D341Med (cell line): ENCODE results near the gene MYRFL.
"Not testable (repeated sequence)": the region's sequence is repeated elsewhere in the genome, so short reads cannot be mapped to it uniquely, and the experiment has no call there.

Experiments used
- DNase-seq: peaks from one replicate; pipeline ENCODE4 v3.0.0; 2012; ENCODE audit warnings: low spot score

The MYRFL gene

DNA sequence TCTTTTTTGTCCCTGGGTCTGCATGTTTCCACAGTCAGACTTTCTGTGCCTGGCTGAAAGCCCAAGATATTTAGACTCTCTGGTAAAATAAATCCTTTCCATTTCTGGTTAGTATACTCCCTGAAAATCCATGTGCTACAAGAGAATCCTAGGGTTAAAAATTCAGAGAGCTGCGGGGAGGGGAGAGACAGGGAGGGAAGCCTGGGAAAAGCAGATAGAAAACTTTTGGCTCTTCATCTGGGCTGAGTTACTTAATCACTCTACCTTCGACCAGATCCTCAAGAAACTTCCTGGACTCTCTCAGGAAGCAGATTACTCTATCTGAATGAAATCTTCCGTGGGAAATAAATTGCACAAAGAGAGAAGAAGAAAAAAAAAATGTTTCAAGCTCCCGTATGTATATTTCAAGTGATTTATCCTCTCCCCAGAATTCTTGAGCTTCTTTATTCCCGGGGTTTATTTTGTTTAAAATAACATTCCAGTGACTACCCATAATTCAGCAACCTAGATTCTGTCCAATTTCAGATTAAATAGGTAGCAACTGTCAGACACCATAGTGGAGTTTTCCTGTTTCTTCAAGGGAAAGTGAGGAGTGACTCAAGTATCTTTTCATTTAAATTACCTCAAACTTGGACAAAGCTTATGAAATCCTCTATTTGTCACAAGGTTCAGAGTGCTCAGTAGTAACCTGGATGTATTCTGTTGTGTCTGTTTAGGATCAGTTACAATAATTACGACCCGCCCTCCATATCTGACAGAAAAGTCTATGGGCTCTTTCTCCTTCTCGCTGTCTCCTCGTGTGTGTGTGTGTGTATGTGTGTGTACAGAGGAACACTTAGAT, 163.7 kb downstream of the MYRFL start:
- no peak for DNase-seq

- no peak for DNase-seq
These were observed 166.8 kb downstream of the MYRFL start for GRCh38 chr12:69991690-69992288.

DNA sequence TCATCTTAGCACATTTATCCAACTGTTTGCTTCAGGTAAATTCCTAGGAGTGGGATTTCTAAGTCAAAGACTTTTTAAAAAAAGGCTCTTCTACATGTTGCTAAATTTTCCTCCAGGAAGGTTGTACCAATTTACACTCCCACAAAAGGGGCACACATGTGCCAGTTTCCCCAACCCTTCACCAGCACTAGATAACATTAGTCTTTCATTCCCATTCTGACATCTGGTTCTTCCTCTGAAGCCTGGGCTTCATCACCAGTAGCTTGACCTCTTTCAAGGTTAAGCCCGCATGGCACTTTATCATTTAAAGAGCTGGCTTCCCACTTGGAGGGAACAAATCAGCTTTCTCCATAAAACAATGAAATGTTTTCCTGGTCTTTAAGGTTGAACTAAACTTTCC, 168.4 kb downstream of the MYRFL start:
- DNase-seq = no peak

GRCh38 chr12:69994086-69994485, 169.1 kb downstream of the MYRFL start:
- not testable (repeated sequence) for DNase-seq

DNA sequence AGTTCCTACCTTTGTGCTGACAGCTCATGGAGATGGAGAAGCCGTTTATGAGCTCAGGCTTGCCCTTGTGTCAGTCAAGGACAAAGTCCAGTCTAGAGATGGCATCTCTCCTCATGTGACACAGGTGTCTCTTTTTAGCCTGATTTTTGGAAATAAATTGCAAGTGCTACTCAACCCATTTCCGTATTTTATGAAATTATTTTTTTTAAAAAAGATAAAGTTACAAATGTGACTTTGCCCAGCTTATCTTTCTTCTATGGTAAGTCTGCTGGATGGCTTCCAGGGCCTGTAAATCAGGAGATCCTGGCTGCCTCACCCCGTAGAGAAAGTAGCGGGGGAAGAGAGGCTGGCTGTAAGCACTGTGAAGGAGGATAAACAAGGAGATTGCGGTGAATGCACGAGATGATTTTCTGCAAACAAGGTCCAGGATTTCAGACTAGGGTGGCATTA, 169.7 kb downstream of the MYRFL start:
- no peak for DNase-seq

DNA sequence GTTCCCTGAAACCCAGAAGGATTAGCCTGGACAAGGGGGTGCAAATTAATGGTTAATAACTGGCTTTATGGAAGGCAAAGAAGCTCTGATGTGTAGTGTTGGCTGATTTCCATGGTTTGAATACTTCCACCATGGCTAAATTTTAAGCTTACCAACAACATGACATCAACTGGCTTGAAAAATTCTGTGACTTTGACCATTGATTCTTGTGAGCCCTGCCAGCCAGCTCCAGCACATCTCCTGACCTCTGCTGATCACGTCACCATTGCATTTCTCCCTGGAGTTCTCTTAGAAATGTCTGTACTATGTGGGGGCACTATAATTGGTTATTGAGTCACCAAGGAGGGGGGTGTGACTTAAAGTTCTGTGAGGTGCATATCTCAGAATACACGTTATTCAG, 171.2 kb downstream of the MYRFL start:
- no peak for DNase-seq

- DNase-seq = no peak
These were observed 171.7 kb downstream of the MYRFL start for GRCh38 chr12:69996722-69997121.

- DNase-seq = no peak
These were observed 173.0 kb downstream of the MYRFL start for GRCh38 chr12:69998011-69998410.

GRCh38 chr12:69998922-69999321, 173.9 kb downstream of the MYRFL start:
- DNase-seq = no peak

DNA sequence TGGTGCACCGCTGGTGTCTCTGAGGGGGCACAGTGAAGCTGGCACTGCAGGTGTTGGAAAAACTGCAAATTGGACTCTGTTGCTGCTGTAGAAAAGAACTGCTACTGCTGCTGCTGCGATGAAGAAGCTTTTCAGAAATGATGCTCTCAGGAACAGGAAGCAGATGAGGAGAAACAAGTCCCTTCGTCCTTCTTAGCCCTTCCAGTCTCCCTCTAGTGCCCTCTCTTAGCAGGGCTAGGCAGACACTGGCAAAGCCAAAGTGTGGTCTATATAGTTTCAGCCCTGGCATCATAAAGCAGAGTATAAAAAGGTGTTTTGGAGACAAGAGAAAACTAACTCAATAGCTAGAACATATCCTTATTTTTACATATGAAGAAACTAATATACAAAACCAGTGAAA, 174.5 kb downstream of the MYRFL start:
- no peak for DNase-seq

DNA sequence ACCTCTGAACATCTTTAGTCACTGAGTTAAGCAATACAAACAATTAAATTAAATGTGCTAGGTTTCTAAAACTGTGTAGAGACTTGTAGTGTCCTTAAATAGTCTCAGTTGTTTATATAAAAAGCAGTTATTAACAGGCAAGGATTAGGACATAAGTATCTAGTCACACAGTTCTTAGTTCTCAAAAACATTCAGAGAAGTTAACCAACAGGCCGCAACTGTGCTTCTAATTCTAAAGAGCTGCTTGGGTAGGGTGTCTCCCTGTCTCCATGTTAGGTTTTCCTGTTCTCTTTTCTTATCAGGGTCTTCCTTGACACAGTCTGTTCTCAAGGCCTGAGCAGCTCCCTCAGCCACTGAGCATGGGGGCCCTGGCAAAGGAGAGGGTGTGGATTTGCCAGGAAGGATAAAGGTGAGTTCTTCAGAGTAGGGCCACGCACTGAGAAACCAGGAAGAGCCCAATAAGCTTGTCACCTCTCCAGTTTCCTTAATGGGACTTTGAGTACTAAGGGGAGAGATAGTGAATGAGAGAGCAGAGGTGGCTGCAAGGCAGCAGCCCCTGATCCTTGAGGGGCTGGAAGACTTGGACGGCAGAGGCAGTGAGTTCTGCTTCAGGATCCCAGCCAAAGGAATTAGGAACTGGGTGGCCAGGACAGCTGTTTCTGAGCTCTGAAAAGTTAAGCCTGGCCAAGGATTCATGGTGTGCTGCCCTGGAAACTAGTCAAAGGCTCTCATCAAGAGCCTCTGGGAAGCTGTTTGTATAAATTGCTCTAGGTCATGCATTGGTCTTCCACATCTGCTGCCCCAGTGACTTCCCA, 177.3 kb downstream of the MYRFL start:
- DNase-seq = no peak

- no peak for DNase-seq
These were observed 177.9 kb downstream of the MYRFL start for GRCh38 chr12:70002912-70003255.

DNA sequence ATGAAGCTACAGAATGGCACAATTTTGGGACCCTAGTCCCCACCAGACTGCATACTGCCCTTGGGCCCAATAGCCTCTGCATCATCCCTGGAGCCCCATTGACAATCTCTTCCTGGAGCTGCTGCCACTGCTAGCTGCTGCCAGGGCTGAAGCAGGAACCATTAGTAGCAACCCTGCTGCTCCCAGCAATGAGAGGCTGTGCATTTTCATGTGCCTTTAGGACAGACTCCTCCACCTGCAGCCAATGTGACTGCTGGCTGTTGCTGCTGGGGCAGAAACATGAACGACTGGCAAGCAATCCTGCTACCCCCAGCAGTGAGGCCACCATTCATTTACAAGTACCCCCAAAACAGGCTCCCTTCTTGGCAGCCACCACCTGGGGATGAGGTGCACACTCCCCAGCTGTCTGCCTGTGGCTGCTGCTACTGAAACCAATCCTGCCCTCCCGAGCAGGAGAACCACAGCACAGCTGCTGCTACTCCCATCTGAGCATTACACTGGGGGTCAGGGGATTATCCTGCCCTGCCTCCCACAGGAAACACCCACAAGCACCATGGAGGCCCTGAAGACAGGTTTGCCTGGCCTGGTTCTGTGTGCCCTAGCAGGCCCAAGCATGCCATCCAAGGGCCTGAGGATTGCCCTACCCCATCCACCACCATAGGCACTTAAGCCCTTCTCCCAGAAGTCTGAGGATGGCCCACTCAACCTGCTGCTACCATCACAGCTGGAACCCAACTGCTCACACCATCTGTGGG, 181.0 kb downstream of the MYRFL start:
- no peak for DNase-seq

DNA sequence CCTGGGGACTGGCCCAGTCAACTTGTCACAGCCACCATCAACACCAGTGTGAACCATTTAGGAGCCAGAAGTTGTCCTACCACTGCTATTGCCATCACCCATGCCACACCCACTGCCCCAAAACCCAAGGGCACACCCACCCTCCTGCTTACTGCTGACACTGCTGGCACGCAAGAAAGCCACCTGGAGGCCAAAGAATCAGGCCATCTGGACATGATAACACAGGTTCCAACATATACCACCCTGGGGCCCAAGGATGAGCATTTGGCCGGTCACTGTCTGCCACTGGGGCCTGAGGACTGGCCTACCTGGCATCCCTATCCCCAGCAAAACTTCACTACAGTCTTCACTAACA, 181.6 kb downstream of the MYRFL start:
- DNase-seq = no peak

DNA sequence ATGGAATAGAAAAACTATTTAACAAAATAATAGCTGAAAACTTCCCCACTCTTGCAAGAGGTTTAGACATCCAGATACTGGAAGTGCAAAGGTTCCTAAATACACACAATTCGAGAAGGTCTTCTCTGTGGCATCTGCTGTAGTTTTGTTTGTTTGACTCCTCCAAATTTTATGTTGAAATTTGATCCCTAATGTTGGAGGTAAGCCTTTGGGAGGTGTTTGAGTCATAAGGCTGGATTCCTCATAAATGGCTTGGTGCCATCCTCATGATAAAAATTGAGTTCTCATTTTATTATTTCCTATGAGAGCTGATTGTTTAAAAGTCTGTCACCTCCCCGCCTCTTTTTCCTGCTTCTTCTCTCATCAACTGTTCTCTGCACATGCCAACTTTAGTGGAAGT, 182.7 kb downstream of the MYRFL start:
- DNase-seq = no peak
